Mucosa of gallbladder (tissue), 1 donor: Measurements from ENCODE around the gene GPC2. TPM values are rescaled to one million over a fixed set of nuclear protein-coding genes. Genes with fewer than 3 reads are reported as not detected.
A peak's percentile ranks its signal among the peaks of the same experiment; 100 is the strongest.
"Not testable (repeated sequence)": the region's sequence is repeated elsewhere in the genome, so short reads cannot be mapped to it uniquely, and the experiment has no call there.

Source experiments
- DNase-seq: peaks from one replicate; pipeline ENCODE4 v3.0.0-alpha.2; 2020; ENCODE audit warnings: low spot score
- total RNA-seq: library from RNA; stranded (reverse); gene quantifications from one replicate; pipeline ENCODE4 v1.2.1, GENCODE V29; 2021
- donor health status: DM: no; HTN: no; CAD: no.

GPC2 gene
- total RNA-seq, 1 donor from 2014 or later = 5.6 TPM

DNA sequence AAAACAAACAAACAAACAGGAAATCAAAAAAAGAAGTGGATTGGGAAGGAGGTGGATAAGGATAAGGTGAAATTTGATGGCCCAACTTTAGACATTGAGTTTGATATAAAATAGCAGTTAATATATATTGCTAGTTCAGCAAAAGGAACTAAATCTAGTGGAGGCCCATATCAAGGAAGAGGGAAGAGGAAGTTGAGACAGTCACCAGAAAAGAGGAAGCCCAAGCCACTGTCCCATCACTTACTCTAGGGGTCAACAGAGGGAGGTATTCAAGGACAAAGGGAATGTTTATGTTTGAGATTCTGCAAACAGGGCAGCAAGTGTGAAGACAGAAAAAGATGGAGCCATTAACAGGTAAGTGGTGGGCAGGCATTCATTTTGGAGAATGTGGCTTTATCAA lies 24.8 kb downstream of the GPC2 start:
- DNase-seq = no peak

DNA sequence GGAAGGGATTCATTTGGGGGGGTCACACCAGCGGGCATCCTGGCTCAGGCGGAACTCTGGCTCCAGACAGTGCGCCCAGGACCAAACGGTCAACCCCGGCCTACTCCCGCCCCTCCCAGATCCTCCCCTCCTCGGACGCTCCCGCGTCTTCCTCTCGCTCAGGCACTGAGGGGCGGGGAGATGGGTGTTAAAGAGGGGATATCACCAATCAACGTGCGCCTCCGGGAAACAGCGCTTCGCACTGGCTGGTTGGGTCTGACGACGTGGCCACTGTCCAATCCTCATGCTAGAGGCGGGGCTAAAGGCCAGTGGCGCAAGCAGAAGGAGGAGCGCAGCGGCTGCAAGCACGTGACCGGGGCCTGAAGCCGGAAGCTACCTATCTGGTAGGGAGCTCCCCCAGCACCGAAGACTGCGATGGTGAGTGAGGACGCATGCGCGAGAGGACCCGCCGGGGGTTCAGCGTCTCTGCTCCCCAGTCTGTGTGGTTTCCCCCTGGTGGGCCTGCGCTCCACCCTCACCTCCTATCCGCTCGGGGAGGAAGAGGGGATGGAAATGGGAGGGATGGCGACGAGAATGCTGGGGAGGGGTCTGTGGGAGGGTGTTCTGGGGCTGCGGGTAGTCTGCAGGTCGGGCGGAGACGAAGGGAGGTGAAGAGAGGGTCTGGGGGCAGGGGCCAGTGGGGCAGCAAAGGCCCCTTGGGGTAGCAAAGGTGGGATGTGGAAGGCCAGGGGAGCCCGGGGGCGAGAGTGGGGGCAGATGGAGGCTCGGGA lies 28.4 kb downstream of the GPC2 start, which contains the start of gene LAMTOR4:
TSS of gene LAMTOR4 (plus strand) at position 360 of the 770 bp plus-strand sequence. CDS start at position 415, 55 bp downstream.
- peak; percentile 99 for DNase-seq

DNA sequence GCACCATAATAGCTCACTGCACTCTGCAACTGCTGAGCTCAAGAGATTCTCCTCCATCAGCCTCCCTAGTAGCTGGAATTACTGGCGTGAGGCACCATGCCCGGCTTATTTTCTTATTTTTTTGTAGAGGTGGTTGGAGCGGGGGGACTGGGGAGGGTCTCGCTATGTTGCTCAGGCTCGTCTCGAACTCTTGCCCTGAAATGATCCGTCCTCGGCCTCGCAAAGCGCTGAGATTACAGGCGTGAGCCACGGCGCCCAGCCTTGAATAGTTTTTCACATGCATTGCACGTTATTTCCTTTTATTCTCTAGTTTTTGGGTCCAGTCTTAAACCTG lies 29.0 kb downstream of the GPC2 start:
- no peak for DNase-seq

DNA sequence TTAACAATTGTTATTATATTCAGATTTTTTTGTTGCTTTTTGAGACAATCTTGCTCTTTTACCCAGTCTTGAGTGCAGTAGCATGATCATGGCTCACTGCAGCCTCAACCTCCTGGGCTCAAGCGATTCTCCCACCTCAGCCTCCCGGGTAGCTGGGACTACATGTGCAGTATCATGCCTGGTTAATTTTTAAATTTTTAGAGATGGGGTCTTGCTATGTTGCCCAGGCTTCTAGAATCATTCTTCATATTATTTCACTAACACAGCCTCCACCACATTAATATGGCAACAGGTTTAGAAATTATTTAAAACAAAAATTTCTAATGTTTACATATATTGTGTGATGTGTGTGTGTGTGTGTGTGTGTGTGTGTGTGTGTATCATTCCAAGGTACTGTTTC lies 29.9 kb downstream of the GPC2 start:
- no peak for DNase-seq

DNA sequence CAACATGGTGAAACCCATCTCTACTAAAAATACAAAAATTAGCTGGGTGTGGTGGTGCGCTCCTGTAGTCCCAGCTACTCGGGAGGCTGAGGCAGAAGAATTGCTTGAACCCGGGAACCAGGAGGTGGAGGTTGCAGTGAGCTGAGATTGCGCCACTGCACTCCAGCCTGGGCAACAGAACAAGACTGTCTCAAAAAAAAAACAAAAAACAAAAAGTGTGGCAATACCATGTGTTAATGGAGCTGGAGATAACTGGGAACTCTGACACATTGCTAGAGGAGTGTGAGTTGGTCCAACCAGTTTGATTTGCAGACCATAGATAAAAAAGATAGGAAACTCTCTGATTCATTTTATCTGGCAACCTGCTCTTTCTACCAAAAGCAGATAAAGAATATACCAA lies 30.8 kb downstream of the GPC2 start:
- not testable (repeated sequence) for DNase-seq

DNA sequence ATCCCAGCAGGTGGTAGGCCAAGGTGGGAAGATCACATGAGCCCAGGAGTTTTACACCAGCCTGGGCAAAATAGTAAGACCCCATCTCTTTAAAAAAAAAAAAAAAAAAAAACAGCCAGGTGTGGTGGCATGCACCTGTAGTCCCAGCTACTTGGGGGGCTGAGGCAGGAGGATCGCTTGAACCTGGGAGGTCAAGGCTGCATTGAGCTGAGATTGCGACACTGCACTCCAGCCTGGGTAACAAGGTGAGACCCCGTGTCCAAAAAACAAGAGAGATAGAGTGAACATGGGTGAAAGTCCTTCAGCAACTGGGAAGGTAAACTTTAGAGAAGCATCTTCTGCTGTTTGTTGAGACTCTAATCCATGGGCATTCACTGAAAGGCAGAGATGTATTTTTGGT lies 34.7 kb downstream of the GPC2 start:
- DNase-seq = no peak

DNA sequence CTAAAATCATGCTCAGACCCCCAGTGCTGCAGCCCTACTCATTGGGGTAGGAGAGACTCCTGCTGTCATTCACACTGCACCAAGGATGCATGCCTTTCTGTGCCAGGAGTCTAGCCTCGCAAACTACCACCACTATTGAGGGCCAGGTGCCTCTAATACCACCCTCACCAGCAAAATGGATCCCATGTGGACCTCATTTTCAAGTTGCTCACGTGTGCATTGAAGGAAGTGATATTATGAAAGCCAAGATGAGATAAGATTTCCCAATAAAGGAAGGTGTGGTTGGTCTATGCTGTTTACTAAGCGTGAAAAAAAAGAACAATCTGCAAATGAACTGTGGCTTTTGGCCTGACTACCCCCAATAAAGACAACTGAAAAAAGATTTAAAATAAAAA lies 35.6 kb downstream of the GPC2 start:
- no peak for DNase-seq

DNA sequence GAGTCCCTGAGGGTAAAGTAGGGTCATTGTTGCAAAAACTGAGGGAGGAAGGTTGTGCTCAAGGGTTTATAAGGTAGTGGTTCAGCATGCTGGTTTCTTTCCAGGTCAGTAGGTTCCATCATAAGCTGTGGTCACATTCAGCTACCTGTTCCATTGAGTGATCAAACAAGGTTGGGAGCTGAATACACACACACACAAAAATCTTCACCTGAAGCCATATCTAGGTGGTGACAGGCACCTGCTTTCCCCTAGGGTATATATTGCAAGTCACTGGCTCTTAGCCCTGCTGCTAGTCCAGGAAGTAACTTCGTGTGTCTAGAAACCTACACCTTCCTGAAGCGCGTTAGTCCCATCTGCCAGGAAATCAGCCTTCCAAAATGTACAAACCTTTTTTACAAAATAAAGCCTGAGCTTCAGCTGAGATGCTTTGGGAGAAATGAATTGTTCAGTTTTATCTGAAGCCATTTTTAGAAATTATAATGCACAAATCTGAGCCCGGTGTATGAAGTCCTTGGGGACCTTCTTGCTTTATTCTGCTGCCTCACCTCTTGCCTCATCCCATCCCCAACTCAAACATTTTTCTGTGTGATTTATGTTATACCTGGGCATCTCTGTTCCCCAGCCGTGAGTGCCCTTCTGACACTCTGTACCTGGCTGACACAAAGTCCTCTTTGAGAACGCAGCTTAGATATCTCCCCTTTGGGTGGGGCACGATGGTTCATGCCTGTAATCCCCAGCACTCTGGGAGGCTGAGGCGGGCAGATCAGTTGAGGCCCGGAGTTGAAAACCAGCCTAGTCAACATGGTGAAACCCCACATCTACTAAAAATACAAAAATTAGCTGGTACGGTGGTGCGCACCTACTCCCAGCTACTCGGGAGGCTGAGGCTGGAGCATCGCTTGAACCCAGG lies 39.1 kb downstream of the GPC2 start:
- DNase-seq = no peak

DNA sequence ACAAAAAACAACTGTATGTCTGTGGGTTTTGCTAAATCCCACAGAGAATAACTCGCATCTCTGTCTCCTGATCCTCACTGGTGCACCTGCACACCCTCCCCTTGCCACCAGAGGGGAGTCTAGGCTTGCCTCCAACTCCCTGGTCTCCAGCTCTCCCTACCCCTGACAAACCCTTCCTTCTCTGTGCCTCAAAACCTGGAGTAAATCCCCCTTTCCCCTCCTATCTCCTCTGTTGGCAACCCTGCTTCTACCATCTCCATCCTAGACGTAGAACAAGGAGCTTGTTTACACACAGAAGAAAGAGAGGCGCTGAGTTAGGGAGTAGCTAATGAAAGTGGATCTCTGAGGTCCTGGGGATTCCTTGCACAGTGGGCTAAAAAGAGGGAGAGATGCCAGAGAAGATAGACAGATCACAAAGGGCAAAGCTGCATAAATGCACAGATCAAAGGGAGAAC lies 44.5 kb downstream of the GPC2 start:
- peak; percentile 68 for DNase-seq

DNA sequence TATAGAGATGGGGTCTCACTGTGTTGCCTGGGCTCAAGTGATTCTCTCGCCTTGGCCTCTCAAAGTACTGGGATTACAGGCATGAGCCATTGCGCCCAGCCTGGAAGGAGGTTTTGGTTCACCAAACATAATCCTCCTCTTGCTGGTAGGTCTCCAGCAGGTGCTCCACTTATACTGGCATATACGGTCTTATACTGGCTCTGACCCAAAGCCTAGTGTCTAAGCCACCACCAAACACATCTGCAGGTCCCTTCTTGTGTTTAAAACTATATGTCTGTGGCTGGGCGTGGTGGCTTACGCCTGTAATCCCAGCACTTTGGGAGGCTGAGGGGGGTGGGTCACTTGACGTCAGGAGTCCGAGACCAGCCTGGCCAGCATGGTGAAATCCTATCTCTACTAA lies 45.1 kb downstream of the GPC2 start:
- DNase-seq = no peak

DNA sequence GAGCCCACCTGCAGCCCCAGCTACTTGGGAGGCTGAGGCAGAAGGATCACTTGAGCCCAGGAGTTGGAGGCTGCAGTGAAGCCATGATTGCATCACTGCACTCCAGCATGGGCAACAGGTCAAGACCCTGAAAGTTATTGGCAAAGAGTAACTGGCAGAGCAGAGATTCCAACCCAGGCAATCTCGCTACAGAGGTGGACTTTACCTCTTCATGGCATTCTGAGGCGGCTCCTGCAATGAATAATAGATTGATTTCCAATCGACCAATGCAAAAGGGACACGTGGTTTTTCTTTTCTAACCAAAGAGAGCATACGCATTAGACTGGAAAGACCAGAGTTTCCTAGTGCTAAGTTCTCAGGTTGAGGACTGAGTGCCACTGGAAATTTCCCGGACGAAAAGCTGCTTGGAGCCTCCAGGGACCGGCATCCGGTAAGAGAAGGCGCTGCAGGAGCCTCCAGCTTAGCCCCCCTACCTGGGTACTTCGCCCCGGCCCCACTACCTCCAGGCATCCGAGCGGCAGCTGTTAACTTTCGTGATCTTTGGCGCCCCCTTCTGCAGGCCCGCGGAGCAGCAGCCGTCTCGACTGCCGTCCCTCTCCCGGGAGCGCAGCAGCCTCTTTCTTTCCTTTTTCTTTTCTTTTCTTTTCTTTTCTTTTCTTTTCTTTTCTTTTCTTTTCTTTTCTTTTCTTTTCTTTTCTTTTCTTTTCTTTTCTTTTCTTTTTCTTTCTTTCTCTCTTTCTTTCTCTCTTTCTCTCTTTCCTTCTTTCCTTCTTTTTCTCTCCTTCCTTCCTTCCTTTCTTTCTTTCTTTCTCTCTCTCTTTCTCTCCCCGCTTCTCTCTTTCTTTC lies 46.4 kb downstream of the GPC2 start:
- DNase-seq = peak; percentile 90

DNA sequence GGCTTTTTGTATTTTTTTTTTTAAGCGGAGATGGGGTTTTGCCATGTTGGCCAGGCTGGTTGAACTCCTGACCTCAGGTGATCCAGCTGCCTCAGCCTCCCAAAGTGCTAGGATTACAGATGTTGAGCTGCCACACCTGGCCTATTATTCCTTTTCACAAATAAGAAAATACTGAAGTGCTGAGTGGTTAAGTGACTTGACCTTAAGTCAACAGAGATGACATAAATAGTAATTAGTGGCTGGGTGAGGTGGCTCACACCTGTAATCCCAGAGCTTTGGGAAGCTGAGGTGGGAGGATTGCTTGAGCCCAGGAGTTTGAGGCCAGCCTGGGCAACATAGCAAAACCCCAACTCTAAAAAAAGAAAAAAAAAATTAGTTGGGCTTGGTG lies 47.0 kb downstream of the GPC2 start:
- DNase-seq = not testable (repeated sequence)

DNA sequence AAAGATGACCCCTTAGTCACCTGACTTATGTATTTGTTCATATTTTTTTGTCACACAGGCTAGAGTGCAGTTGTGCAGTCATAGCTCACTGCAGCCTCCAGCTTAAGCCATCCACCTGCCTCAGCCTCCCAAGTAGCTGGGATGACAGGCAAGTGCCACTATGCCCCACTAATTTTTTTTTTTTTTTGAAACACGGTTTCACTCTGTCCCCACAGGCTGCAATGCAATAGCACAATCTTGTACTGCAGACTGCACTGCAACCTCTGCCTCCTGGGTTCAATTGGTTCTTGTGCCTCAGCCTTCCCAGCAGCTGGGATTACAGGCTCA lies 48.6 kb downstream of the GPC2 start:
- DNase-seq = no peak

DNA sequence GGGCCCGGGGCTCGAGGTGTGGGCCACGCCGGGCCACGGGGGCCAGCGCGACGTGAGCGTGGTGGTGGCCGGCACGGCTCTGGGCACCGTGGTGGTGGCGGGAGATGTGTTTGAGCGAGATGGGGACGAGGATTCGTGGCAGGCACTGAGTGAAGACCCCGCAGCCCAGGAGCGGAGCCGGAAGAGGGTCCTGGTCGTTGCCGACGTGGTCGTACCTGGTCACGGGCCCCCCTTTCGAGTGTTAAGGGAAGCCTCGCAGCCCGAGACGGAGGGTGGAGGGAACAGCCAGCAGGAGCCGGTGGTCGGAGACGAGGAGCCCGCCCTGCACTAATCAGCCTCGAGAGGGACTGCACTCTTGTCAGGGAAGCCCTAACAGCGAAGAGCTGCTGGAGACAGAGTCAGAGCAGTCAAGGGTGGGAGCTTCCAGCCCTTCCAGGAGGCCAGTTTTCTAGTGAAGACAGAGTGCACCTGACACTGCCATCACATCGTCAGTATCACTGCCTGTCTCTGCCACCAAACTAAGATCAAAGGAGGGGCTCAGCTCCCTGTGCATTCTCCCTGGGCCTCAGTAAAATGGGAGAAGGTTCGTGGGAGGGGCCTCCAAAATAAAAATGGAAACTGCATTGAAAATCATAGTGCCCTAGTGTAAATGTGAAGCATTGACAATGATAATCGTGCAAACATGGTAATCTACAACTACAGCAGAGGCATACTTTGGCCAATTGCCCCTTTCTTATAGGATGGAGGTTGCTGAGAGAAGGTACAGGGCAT lies 49.1 kb downstream of the GPC2 start:
- no peak for DNase-seq

DNA sequence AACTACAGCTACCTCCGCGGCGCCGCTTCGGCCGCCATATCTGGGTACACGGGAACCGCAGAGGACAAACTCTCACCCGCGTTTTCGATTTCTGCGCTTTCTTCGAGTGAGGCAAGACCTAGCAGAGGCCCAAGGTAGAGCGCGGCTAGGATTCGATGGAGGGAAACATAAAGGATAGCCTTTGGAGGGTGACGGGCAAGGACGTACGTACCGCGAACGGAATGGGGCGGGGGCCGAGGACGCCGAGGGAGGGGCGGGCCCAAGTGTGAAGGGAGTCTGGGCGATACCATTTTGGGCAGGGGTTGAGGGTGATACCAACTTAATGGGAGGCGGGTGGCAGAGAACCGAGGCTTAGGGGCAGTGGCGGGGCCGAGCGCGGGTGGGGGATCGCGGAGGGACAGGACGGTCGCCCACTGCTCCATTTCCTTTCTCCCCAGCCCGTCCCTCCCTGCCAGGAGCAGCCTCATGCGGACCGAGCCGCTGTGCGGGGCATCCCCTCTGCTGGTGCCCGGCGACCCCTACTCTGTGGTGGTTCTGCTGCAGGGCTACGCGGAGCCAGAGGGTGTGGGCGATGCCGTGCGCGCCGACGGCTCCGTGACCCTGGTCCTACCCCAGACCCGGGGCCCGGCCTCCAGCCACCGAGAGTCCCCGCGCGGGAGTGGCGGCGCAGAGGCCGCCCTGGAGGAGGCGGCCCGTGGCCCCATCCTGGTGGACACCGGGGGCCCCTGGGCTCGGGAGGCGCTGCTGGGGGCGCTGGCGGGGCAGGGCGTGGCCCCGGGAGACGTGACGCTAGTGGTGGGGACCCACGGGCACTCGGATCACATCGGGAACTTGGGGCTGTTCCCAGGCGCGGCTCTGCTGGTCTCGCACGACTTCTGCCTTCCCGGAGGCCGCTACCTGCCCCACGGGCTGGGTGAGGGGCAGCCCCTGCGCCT lies 50.0 kb downstream of the GPC2 start, which contains the start of gene MBLAC1:
TSS of gene MBLAC1 (plus strand) at position 37 of the 935 bp plus-strand sequence. CDS start at position 466, 429 bp downstream.
- peak; percentile 93 for DNase-seq

DNA sequence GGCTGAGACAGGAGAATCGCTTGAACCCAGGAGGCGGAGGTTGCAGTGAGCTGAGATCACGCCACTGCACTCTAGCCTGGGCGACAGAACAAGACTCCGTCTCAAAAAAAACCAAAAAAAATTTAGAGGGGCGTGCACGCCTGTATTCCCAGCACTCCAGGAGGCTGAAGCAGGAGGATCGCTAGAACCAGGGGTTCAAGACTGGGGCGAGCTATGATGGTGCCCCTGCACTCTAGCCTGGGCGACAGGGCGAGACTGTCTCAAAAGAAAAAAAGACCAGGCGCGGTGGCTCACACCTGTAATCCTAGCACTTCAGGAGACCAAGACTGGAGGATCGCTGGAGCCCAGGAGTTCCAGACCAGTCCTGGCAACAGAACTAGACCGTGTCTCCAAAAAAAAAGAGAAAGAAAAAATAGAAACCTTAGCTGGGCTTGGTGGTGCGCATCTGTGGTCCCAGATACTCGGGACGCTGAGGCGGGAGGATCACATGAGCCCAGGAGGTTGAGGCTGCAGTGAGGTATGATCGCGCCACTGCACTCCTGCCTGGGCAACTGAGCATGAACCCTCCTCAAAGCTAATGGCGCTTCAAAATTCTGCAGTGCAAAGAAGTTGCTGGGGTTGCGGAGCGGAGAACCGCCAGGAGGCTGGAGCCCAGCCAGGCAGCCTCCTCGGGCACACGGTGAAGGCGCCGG lies 50.8 kb downstream of the GPC2 start:
- no peak for DNase-seq

DNA sequence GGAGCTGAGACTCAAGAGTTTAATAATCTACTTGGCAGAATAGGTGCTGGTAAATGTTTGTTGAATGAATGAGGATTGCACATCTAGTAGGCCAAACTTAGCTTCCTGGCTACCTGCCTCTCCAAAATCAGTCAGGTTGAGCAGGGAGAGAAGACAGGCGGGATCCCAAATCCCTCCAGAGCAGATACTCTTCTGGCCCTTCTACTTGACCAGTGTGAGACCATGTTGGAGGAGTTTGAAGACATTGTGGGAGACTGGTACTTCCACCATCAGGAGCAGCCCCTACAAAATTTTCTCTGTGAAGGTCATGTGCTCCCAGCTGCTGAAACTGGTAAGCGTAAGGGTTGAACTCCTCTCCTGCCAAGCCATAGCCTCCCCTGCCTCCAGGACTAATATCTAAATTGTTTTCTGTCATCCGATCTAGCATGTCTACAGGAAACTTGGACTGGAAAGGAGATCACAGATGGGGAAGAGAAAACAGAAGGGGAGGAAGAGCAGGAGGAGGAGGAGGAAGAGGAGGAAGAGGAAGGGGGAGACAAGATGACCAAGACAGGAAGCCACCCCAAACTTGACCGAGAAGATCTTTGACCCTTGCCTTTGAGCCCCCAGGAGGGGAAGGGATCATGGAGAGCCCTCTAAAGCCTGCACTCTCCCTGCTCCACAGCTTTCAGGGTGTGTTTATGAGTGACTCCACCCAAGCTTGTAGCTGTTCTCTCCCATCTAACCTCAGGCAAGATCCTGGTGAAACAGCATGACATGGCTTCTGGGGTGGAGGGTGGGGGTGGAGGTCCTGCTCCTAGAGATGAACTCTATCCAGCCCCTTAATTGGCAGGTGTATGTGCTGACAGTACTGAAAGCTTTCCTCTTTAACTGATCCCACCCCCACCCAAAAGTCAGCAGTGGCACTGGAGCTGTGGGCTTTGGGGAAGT lies 52.6 kb downstream of the GPC2 start:
- DNase-seq = no peak

DNA sequence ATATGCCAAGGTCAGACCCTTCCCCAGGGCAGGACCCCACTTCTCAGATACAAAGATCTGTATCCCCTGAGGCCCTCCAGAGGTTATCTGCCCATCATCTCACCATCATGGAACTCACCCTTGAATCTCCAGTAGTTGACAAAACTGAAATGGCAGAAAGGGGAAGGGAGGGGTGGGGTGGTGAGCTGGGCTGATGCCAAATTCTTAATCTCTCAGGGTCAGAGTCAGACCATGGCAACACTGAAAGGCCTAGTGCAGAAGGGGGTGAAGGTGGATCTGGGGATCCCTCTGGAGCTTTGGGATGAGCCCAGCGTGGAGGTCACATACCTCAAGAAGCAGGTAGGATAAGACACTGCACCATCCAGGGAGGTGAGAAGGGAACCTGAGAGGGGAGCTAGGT lies 54.6 kb downstream of the GPC2 start:
- DNase-seq = no peak
